ENCODE data around the gene MEF2C. TPM values are rescaled to one million over a fixed set of nuclear protein-coding genes. Genes with fewer than 3 reads are reported as not detected.
"Not testable (repeated sequence)": the region's sequence is repeated elsewhere in the genome, so short reads cannot be mapped to it uniquely, and the experiment has no call there.

MEF2C gene
- polyA plus RNA-seq (2013, experiment 1 of 2; ENCODE audit: insufficient read length): 11.6 TPM
- polyA plus RNA-seq (2013, experiment 2 of 2; ENCODE audit: insufficient read length): 17.1 TPM

DNA sequence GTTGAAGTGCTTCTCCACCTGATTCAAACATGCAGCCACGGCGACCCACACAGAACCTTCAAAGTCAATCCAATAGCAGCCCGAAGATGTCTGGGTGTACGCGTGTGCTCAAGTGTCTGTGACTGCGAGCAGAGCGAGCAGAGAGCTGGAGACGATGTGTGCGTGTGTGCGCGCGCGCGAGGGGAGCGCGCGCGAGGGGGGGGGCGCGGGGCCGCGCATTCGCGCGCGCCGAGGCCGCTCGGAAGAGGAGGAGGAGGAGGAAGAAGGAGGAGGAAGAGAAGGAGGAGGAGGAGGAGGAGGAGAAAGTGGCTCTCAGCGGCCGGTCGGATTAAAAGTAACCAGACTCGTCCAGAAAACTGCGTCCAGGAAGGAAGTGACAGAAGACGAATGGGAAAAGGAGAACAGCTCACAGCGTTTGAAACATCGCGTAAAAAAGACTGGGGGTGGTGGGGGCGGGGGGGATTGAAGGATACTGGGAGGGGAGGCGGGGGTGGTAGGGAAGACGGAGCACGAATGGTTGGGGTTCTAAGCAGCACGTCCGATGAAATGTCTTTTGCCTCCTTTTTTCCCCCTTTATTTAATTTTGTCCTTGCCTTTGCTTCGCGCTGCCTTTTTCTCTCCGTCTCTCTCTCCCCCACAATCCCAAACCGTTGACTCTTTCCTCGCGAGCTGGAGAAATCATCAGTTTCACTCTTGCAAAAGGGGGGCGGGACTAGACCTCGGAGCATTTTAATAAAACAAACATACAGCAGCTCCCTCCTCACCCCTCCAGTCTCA lies at the start of gene MEF2C:
Gene MEF2C, minus strand, starts transcription at position 126 of the 777 bp plus-strand sequence. CDS start 59,396 bp downstream, outside the sequence.
- peak; percentile 87 for DNase-seq

DNA sequence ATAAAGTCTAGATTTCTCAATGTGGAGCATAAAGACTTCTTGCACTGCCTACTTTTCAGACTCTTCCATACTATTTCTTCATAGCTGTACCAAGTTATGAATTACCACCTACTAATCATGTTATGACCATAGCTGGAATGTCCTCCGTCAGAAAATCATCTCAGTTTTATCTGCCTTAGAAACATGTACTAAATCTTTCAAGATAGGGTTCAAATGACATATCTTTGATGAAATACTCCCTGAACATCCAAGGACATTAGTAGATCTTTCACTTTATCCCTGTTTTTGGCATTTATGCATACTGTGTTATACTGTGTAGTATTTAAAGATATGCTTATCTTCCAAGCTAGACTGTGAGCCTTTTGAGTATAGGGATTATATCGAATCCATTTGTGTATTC lies 49.6 kb upstream of the MEF2C start:
- no peak for DNase-seq

DNA sequence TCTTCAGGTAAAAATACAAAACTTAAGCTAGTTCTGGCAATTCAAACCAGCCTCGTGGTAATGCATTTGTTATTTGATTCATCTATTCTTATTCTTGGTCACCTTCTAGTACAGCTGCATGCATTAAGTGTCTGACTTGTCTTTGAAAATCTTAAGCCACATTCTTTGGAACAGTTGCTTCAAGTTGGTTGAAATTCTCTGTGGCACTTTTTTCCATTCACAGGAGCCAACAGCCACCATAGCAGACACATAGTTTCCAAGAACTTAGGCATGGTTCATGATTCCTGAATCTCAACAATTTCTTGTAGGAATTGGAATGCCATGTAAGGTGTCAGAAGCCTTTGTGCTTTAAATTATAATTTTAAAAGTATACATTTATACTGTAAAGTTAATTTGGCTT lies 47.4 kb upstream of the MEF2C start:
- no peak for DNase-seq

DNA sequence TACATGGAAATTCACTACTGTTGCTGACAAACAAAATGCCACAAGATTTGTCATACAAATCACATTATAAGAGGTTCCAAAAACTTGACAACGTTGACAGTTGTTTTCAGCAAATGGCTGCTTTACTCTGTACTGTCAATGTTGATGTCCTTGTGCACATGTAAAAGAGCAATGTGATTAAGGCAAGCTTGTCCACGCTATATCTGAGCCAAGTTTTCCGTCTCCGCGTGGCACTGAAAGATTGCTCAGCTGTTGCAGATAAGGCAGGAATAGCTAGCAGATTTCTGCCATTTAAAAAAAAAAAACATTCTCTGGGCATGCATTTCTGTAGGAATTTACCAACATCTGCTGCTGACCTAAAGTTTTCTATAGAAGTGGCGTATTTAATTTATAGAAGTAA lies 46.4 kb upstream of the MEF2C start:
- DNase-seq: no peak

DNA sequence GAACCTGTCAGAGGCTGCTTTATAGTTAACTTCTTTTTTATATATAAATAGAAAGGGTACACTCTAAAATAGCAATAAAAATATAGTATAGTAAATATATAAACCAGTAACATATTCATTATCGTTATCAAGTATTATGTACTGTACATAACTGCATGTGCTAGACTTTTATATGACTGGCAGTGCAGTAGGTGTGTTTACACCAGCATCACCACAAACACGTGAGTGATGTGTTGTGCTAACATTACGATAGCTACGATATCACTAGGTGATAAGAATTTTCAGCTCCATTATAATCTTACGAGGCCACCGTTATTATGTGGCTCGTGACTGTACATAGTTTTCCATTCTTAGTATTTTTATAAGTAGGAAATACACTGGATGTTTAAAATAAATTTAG lies 43.8 kb upstream of the MEF2C start:
- DNase-seq: no peak

DNA sequence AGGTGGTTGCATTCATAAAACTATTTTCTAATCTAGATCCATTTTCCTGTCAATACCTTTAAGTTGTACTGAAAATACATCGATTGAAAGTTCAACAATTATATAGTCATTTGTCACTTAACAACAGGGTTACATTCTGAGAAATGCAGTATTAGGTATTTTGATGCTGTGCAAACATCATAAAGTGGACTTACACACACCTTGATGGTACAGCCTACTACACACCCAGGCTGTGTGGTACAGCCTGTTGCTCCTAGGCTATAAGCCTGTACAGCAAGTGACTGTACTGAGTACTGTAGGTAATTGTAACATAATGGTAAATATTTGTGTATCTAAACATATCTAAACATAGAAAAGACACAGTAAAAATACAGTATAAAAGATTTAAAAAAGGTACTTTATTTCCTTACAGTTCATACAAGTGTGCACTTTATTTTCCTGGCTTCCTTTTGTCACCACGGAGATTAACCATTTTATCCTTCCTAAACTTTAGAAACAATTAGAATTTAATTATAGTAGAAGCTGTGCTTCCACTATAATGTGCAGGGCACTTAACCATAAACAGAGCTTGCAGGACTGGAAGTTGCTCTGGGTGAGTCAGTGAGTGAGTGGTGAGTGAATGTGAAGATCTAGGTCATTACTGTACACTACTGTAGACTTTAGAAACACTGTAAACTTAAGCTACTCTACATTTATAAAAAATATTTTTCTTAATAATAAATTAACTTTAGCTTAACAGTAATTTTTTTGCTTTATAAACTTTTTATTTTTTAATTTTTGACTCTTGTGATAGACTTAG lies 42.9 kb upstream of the MEF2C start:
- peak; percentile 39 for DNase-seq

DNA sequence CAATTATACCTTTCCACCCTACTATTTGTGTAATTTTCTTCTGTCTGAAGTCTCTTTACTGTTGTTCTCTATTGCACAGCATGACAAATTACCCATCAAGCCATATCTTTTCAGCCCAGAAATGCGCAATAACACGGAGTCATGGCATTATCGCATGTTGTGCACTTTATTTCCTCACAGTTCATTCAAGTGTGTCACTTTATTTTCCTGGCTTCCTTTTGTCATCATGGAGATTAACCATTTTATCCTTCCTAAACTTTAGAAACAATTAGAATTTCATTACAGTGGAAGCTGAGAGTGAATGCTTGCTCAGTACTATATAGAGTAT lies 41.3 kb upstream of the MEF2C start:
- DNase-seq: no peak

DNA sequence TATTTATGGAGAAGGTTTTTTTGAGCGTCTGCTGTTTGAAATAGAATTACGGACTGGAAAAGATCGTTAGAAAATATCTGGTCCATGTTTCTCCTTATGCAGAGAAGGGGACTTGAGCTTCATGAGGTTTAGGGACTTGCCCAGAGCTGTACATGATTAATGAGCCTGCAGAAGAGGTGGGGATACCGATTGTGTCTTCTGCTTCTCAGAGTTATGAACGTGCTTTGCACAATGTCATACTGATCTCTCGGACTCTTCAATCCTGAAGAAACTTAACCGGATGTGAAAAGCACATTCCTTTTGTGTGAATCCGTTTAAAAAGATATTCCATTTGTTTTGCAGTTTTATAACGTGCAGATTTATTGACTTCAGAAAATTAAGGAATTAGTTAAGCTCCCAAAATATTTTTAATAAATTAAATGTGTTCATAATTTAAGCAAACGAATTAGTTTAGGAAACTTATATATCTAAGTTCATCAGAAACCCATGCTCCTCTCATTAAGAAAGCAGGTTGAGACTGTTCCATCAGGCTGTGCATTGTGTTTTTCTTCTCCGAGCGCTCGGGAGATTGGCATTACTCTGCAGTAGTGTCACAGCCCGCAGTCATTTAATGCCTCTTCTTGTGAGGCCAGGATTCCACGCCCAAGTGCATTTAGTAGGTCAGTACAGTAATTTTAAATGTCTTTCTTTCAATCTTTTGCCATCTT lies 40.8 kb upstream of the MEF2C start:
- DNase-seq: peak; percentile 13

DNA sequence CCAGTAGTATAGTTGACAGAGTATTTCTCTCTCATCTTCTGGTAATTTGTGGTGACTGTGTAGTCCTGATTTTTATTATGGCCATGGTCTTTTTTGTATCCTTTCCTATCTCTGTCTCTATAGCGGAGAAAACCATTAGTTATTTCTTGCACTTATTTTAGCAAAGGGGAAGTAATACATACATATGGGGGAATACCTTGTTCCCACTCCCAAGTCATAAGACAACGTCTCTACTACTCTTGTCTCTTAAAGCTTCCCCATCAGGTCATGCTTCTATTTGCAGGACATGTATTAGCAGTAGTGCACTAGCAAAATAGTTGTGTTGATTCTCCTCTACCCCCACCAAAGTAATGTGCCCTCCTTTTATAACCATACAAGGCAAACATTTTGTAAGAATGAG lies 29.8 kb upstream of the MEF2C start:
- DNase-seq: not testable (repeated sequence)

DNA sequence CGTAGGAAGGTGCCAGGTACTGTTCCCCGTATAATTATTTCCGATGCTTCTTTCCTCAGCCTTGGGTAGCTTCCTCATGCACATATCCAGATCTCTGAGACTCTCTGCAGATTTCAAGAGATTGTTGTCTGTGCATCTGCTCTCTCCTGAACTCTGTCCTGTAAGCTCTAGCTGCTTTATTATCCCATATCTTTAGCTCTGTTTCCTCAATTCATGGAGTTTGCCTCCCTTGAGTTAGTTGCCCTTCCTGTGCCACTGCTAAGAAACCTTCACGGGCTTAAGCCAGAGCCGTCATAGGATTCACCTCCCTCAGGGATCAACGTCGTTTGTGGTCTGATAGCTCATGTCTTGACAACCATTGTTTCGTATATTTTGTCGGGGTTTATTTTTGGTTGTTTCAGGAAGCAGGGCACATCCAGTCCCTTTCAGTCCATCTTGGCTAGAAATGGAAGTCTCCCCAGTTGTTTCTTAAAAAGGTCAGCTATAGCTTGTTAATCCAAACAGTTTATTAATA lies 28.1 kb upstream of the MEF2C start:
- not testable (repeated sequence) for DNase-seq

DNA sequence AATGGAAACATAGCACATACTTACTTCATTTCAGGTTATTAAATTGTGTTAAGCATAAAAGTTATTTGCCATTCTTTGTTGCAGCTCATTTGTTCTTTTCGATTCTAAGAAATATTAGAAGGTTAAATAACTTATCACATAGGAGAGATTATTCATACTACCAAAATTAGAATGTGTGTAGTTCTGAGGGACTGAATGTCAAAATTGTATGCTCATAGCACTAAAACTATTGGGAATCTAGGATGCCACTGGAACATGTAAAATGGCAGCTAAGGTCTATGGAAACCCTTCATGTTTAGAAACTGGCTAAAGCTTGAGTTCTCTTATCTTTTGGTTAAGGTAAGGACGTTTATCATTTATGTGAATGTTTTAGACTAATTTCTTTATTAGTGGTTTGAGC lies 21.5 kb upstream of the MEF2C start:
- DNase-seq: not testable (repeated sequence)

DNA sequence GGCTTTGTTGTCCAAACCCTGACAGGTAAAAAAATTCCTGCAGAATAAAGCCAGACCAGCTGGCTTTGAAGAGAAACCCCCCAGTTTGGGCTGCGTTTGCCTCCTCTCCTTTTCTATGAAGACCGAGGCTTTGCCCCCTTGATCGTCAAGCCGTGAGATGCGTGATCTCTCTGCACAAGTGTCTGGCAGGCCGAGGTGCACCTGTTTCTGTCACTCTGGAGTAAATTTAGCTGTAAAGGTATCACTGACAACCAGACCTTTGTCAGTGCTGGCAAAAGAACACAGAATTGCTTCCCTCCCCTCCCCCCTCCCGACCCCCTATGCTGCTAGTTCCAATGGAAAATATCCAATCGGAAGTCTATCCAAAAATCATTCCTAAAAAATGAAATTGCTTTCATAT lies 21.0 kb upstream of the MEF2C start:
- not testable (repeated sequence) for DNase-seq

DNA sequence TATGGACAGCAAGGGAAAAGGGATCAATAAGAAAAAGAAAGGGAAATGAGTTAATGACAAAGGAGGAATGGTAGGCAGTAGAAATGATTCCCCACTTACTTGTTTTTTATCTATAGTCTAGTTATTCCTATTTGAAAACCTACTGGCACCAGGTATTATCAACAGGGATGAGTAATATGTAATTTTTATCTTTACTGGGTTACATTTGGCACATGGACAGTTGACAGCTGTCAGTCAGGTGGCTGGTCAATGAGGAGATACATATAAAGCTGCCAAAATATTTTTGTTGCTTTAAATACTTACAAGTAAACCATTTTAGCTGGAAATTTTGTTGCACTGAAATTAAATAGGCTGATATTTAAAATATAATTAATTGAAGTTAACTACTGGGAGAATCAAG lies 18.1 kb upstream of the MEF2C start:
- not testable (repeated sequence) for DNase-seq

DNA sequence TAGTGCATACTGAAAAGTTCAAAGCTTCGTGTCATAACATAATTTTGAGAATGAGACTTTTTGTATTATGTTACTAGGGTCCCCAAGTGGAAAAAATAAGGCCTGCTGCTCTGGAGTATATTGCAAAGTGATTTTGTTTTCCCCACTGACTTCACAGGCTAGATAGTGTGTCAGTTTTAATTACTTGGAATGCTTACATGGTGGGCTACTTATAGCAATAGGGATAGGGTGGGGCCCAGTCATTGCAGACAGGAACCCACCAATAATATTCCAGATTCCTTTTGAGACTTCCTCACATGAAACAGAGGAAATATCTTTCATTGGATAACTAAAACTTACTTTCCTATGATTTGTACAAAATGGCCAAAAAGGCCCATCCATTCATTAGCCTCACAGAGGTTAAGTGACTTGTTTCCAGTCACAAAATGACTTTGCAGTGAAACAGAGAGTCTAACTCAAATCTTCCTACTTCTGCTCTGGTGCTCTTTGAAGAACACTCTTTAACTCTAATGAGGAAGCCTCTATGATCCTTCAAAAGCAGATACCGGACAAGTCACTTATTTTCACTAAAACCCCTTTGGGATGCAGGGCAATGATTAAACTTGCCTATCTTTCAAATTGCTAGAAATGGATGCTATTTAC lies 16.2 kb upstream of the MEF2C start:
- DNase-seq: no peak

DNA sequence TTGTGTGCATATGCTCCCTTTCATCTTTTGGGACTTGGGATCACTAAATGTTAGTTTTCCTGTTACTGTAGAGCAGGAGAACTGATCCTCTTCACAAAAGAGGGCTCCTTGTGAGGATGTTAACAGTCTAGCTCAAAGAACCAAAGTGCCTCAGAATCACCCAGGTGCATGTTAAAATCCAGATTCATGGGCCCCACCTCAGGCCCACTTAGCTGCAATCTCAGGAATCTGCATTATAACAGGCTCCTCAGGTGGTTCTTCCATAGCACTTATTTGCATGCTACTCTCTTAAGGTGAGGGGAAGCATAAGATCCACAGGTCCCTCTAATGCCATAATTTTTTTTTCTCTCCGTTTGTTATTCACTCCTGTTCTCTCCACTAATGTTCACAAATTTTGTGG lies 14.8 kb upstream of the MEF2C start:
- DNase-seq: no peak

DNA sequence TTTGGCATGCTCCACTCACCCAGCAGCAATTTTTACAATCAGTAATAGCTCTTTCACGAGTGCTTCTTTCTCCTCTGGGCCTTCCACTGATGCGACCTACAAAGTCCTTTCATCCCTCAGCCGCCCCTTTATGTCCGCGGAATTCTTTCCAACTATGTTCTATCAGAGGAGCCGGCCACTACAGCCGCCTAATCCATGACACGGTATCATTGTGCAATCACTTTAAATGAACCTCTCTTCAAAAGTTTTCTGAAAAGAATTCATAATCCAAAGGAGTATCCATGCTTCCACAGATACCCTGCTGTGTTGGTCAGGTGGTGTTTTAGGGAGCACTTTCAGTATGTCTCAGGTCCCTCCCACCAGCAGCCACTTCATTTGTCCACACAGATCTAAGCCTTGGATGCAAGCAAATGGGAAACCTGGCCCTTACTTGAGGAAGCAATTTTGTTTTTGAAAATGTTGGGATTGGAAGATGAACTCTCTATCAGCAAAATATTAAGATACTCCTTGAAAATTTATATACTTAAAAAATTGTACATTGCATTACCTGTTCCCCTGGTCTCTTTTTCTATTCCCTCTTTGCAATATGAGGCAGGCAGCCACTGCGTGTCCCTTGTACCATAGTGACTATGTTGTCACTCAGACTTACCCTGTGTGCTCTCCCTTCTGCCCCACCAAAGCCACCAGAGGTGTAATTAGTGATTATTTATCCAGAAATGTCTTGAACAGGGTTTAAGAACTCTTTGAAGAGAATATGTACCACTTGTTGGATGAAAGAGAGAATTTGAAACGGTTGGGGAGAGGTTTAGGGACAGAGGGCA lies 12.9 kb upstream of the MEF2C start:
- DNase-seq: no peak

DNA sequence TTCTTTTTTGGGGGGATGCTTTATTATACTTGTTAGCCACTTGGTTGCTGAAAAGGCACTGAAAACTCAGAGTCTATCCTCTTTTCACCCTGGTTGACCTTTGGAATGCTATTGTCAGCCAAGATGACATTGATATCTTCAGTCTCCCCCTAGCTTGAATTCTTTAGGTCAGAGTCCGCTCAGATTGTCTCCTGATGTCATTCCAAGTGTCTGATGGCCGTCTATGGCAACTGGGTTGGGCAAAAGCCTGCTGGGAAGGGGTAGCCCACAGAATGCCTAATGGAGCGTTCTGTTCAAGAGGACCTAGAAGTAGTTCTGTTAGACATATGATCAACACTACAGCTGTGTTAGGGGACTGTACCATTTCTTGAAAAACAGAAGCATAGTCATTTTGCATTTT lies 9.7 kb upstream of the MEF2C start:
- DNase-seq: no peak

DNA sequence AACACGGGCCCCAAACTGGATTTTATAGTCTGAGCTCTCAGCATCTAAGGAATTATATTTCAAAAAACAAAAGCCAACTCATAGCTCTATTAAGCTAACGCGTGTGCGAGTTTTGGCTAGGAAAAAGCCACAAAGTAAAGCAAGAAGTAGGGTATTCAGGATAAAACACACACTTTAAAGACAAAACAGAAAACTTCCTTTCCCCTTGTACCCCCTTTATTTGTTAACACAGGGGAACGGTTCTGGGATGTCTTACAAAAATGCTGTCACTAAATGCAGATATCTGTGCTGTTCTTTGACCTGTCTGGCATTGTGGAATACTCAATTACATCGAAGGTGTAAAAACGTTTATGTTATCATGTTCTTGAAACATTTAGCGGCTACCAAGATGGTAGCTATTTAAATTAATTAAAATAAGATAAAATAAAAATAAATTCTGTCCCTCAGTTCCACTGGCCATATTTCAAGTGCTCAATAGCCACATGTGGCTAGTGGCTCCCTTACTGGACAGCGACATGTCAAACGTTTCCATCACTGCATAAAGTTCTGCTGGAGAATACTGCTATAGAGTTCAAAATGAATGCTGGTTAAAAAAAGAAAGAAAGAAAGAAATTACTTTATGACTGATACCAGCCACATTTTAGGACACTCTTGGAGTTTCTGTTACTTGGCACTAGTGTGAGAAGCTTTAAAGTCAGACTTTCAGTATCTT lies 7.2 kb upstream of the MEF2C start:
- DNase-seq: no peak

DNA sequence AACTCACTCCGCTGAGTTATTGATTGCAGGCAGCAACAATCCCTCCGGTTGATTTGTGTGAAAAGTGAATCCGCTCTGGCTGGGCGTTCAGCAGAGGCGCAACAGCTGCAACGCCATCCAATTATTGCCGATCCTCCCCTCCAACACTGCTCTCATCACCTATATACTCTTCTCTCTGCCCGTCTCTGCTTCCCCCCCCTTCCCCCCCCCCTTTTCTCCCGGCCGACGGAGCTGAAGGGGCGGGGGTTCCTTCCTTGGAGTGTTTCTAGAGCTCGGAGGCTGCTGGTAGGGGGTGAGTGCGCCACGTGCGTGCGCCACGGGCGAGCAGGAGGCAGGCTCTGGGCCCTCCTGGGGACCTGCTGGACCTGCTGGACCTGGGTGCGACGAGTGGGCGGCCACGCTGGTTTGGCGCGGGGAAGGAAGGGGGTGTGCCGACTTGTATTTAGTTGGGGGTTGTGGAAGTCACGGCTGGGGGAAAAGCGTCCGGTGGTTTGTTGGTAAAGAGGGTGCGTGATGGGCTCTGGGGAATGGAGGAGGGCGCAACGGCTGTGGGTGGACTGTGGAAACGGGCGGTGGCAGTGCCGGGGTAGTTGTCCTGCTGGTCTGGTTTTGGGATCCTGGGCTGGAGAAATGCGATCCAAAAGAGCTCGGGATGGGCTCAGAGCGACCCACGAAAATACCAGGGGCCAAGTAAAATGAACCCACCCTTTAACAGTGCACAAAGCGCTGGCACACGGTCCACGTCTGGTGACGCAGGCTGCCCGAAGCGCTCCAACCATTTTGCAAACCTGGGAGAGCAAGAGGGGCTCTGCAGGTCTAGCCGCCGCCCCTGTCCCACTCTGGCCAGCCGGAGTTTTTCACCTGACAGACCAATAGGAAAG lies 6.4 kb upstream of the MEF2C start:
- DNase-seq: no peak

DNA sequence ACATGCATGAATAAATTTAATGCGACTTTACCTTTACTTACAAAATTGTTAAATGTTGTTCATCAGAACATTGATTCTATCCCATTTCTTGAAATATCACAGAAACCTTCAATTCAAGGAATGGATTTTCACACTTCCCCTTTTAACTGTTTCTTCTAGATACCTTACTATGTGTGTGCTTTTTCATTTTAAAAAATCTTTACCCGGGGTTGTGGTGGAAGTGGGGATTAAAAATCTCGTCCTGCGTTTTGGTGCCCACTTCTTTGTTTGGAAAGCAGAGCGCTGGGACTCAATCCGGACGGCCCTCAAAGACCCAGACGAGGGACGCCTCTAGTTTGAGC lies 5.8 kb upstream of the MEF2C start:
- no peak for DNase-seq

Measured in fibroblast of skin of back (primary cell).